VCaP (cell line): ENCODE measurements around the gene XK.

Source experiments
- H3K27ac ChIP-seq: fragments of 450-650 bp; 2 replicates; pipeline ENCODE4 v1.5.1; 2017
- TF ChIP-seq, protein P1 (sequence below): fragments of 450-650 bp; conservative IDR thresholded peaks from 2 replicates; pipeline ENCODE4 v1.5.1; 2017; ENCODE audit warnings: mild to moderate bottlenecking, moderate library complexity

The XK gene

DNA sequence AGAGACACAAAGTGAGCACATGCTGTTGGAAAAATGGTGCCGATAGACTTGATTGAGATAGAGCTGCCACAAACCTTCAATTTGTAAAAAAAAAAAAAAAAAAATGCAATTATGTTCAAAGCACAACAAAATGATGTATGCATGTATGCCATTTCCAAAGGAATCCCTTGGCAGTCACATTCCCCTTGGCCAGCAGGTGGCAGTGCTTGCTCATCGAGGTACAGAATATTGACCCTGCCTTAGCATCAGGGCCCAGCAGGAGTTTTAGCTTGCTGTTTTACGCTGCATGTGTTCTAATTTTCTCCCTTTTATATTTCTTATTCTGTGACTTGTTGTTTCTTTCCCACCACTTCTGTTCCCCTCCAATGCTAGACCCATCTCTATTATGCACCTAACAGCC lies 59.8 kb downstream of the XK start:
- TF ChIP-seq, protein P1, sequence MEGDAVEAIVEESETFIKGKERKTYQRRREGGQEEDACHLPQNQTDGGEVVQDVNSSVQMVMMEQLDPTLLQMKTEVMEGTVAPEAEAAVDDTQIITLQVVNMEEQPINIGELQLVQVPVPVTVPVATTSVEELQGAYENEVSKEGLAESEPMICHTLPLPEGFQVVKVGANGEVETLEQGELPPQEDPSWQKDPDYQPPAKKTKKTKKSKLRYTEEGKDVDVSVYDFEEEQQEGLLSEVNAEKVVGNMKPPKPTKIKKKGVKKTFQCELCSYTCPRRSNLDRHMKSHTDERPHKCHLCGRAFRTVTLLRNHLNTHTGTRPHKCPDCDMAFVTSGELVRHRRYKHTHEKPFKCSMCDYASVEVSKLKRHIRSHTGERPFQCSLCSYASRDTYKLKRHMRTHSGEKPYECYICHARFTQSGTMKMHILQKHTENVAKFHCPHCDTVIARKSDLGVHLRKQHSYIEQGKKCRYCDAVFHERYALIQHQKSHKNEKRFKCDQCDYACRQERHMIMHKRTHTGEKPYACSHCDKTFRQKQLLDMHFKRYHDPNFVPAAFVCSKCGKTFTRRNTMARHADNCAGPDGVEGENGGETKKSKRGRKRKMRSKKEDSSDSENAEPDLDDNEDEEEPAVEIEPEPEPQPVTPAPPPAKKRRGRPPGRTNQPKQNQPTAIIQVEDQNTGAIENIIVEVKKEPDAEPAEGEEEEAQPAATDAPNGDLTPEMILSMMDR, result peak; percentile 84
- no peak overlapping the region for H3K27ac ChIP-seq

DNA sequence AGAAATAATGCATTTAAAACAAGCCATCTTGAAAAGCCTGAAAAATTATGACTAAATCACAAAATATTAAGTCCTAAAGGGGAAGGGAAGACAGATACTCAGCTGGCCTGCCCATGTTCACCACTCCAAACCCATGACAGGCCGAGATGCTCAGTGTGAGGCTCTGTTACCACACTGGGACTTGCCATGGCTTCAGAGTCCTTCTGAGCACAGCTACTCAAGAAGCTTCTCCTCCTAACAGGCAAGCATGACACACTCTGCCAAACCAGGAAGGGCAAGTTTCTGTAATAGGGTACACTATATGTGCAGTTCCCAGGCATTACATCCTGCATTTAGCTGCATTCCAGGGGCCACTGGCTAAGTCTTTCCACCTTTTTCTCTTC lies 60.2 kb downstream of the XK start:
- H3K27ac ChIP-seq, result no peak overlapping the region

DNA sequence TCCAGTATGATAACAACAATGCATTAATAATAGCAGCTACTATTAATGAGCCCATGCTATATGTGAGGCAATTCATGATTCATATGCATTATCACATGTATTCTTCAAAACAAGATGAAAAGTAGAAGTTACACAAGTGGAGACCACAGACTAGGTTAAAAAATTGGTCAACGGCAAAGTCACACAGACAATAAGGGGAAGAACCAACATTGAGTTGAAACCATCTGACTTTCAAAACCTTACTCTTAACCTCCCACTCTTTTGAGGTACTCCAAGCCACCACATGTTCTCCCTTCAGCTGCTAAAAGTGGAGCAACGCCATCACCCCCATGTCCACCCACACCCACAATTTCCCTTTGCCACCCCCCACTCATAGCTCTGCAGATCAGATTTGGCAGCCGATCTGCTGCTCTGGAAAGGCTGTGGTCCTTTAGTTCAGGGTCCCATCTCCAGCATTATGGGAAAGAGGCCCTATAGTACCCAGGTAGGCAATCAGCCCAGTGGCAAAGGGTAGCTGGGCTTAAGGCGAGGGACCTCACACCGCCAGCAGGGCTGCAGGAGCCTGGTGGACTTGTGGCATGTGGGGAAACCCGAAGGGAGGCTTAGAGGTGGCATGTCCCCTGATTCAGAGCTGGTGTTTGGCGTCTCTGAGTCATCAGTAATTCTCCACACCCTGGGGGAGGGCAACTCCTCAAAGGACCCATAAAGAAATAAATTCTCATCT lies 60.8 kb downstream of the XK start:
- TF ChIP-seq, protein P1, result no peak

More for the DNA sequence above, 60.2 kb downstream of the XK start:
- TF ChIP-seq, protein P1, result no peak

DNA sequence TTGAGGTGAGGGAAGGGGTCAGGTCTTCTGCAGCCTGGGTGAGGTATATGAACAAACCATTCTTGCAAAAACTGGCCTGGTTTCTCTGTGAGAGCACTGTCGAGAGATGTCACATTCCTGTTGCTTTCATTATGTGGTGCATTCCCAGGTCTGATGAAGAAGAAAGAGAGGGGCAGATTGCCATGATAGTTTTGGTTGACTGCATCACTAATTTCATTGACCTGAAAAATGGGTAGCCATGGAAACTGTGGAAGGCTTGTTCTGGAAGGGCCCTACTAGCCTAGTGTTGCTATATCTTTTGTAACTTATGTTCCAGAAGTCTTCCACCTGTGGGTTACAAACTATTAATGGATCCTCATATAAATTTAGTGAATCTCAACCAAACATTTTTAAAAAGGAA lies 61.4 kb downstream of the XK start:
- TF ChIP-seq, protein P1, result no peak
- H3K27ac ChIP-seq, result no peak overlapping the region

More for the DNA sequence above, 60.8 kb downstream of the XK start:
- no peak overlapping the region for H3K27ac ChIP-seq

DNA sequence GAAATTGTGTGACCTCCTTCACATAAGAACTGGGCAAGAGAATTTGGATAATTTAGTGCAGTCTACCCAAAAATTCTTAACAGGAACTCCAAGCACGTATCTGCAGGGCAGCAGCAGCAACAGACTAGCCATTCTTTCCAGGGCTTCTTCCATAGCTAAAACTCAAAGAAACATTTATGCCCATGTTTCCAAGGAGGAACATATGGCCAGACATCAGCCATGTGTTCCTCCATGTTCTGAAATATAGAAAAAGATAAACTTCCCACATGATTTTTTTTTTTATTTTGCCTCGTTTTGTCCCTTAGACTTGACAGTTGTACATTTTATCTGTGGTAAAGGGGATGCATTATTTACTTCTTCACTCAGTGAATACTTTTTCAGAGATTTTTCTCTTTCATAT lies 66.7 kb downstream of the XK start:
- TF ChIP-seq, protein P1, result no peak
- no peak overlapping the region for H3K27ac ChIP-seq

DNA sequence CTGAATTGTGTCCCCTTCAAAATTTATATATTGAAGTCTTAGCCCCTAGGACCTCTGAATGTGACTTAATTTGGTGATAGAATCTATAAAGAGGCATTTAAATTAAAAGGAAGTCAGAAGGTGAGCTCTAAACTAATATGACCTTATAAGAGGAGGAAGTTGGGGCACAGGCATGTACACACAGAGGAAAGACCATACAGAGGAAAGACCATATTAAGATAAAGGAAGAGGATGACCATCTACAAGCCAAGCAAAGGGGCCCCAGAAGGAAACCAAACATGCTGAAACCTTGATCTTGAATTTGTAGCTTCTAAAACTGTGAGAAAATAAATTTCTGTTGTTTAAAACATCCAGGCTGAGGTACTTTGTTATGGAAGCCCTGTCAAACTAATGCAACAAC lies 67.3 kb downstream of the XK start:
- TF ChIP-seq, protein P1, result no peak
- H3K27ac ChIP-seq, result no peak overlapping the region

DNA sequence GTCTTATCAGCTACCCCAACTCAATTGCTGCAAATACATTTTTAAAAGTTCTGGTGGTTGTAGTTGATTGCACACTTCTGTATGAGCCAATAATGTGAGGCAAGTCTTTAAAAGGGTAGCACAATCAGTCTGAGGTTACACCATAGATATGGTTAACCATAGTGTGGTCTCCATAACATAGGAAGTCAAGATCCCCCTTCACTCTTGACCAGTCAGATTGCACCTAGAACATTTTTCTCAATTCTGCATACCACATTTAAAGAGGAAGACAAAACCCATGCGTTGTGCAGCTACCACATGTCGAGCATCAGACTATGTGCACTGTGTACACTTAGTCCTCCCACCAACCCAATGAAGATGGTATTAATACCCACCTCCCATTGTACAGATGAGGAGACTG lies 67.8 kb downstream of the XK start:
- H3K27ac ChIP-seq, result no peak overlapping the region
- TF ChIP-seq, protein P1, result no peak
